ENCODE results near the gene MICU1. TPM values are rescaled to one million over a fixed set of nuclear protein-coding genes. Genes with fewer than 3 reads are reported as not detected.

The MICU1 gene
- total and polyA plus RNA-seq, 2 donors (not counting 3 experiments of a cell fraction or from before 2014, with no cell fraction given): 27.5 to 48.0 TPM

GRCh38 chr10:72342911-72343310 is 283.0 kb downstream of the MICU1 start:
- Histone ChIP-seq H2AFZ (ENCODE audit: low read depth, low read length) (no peak overlapping the region), H3K36me3 (ENCODE audit: control insufficient read depth in 2 of 2, extremely low read depth in 1 of 2, insufficient read depth in 2 of 2, low read length in 2 of 2) (peaks cover 7 to 28% of the 10 kb centered on the region in 2 experiments)
- CTCF ChIA-PET: interaction anchor here (0.6 to 10.1 kb wide), 5 partner anchors 68 to 447 kb away, joined by 3 to 144 read pairs (median 5); no protein-coding TSS in a partner anchor

More at GRCh38 chr10:72342911-72343310, 283.0 kb downstream of the MICU1 start:
- Histone ChIP-seq H3K9me3 (replicated peaks; ENCODE audit: control insufficient read depth, insufficient read depth, low read length) (no peaks in the 10 kb centered on the region), H3K9me1 (replicated peaks; ENCODE audit: control insufficient read depth, extremely low read depth, insufficient read depth, low read length) (no peaks in the 10 kb centered on the region), H3K4me1 (ENCODE audit: control insufficient read depth, extremely low read depth, insufficient read depth, low read length) (no peaks in the 10 kb centered on the region), H3K9ac (replicated peaks; ENCODE audit: extremely low read depth, insufficient read depth, low read length) (no peak overlapping the region), H3K4me2 (ENCODE audit: insufficient read depth, low read length) (no peak overlapping the region), H3K27ac (ENCODE audit: insufficient read depth, low read depth, low read length) (no peak overlapping the region), H3K27me3 (ENCODE audit: control insufficient read depth in 2 of 2, insufficient read depth in 2 of 2, low read length in 2 of 2) (no peaks in the 10 kb centered on the region), H4K20me1 (replicated peaks; ENCODE audit: control insufficient read depth, extremely low read depth, insufficient read depth, low read length) (no peaks in the 10 kb centered on the region), H3K4me3 (replicated peaks in 1 of 3; ENCODE audit: insufficient read depth in 1 of 3, low read depth in 1 of 3, low read length in 3 of 3) (no peak overlapping the region), H3K79me2 (ENCODE audit: control insufficient read depth, insufficient read depth, low read length) (peaks cover 4% of the 10 kb centered on the region)
- DNase-seq (ENCODE audit: low read depth, low spot score): no peak
- TF ChIP-seq JUN (IDR thresholded peaks at IDR 0.05; ENCODE audit: borderline replicate concordance, insufficient read depth, insufficient read length, low read depth): no peak
- TF ChIP-seq CTCF (IDR thresholded peaks at IDR 0.05; ENCODE audit: extremely low read depth in 1 of 2, insufficient read depth in 1 of 2, low read depth in 1 of 2, low read length in 2 of 2): no peak
- TF ChIP-seq FOS (IDR thresholded peaks at IDR 0.05; ENCODE audit: borderline replicate concordance, insufficient read depth, low read length): no peak
- no peak for TF ChIP-seq MYC (IDR thresholded peaks at IDR 0.05; ENCODE audit: low read depth, low read length)
- no peak for TF ChIP-seq EZH2 (IDR thresholded peaks at IDR 0.05; ENCODE audit: borderline replicate concordance, low read depth, low read length, severe bottlenecking)
- TF ChIP-seq GATA2 (IDR thresholded peaks at IDR 0.05; ENCODE audit: insufficient read depth, insufficient read length, low read depth, low read length): no peak
- TF ChIP-seq POLR2A (IDR thresholded peaks at IDR 0.05; ENCODE audit: low read depth, low read length): no peak
- no peak for TF ChIP-seq POLR2AphosphoS5 (IDR thresholded peaks at IDR 0.05; ENCODE audit: insufficient read depth, low read depth, low read length)
- no peak for TF ChIP-seq MAX (IDR thresholded peaks at IDR 0.05; ENCODE audit: insufficient read depth, insufficient read length)
- dilution Hi-C loops (cut with MboI; ENCODE audit: extremely low pct_ligation_motif_present, low sequenced_read_pairs) (no loop called here), intact Hi-C loops (cut with micrococcal nuclease) (no loop called here)
- POLR2A ChIA-PET: interaction anchor here (1.0 to 1.2 kb wide), 2 partner anchors 11 to 45 kb away, joined by 3 read pairs; no protein-coding TSS in a partner anchor
- no TSS peak for BruUV-seq (replicated peaks)
- FAIRE-seq: peak; percentile 66

All from endothelial cell of umbilical vein (primary cell).